Progenitor cell of endocrine pancreas (in vitro differentiated cells): ENCODE measurements around the gene PPP2R2B. TPM values are rescaled to one million over a fixed set of nuclear protein-coding genes. Genes with fewer than 3 reads are reported as not detected.

Source experiments
- DNase-seq: peaks from one replicate; pipeline ENCODE4 v3.0.0; 2021; ENCODE audit warnings: low spot score; ENCODE audit not compliant: unreplicated experiment
- H3K27ac Mint-ChIP-seq: 2 replicates; pipeline ENCODE4 v1.8.0; 2021; ENCODE audit warnings: mild to moderate bottlenecking, moderate library complexity, mixed read lengths
- H3K27me3 Mint-ChIP-seq: 2 replicates; pipeline ENCODE4 v1.8.0; 2021; ENCODE audit warnings: mixed read lengths
- H3K36me3 Mint-ChIP-seq: 2 replicates; pipeline ENCODE4 v1.8.0; 2022; ENCODE audit warnings: mixed read lengths; ENCODE audit not compliant: insufficient read depth
- H3K4me1 Mint-ChIP-seq: 2 replicates; pipeline ENCODE4 v1.8.0; 2021; ENCODE audit warnings: low read depth, mixed read lengths
- H3K4me3 Mint-ChIP-seq: 2 replicates; pipeline ENCODE4 v1.8.0; 2021; ENCODE audit warnings: low read depth, mild to moderate bottlenecking, moderate library complexity, mixed read lengths
- H3K9me3 Mint-ChIP-seq: 2 replicates; pipeline ENCODE4 v1.8.0; 2021; ENCODE audit warnings: low read depth, mixed read lengths
- total RNA-seq: library from RNA; stranded (reverse); gene quantifications from 2 replicates; pipeline ENCODE4 v1.2.1, GENCODE V29; 2021
- TF ChIP-seq, protein P1 (sequence below): fragments of 200-600 bp; sonication (generic); IDR thresholded peaks from one replicate; pipeline ENCODE4 v1.5.0; 2021; ENCODE audit warnings: antibody characterized with exemption, mild to moderate bottlenecking; ENCODE audit not compliant: unreplicated experiment

Gene PPP2R2B
- total RNA-seq, 1 donor from 2014 or later = 1.8 TPM

DNA sequence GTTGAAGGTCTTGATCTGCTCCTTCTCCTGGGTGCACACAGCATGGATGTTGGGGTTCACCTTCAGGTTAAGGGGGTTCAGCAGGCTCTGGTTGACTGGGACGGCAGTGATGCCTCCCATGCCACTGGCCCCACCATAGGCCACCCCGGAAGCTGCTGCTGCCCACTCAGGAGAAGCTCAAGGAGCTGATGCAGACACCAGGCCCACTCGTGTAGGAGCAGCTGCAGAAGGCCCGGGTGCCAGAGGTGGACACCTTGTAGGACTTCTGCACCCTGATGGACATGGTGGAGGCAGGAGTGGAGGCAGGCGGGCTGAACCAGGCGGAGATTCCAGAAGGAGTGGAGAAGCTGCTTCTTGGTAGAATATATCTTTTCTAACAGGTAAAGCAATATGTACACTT lies 171.2 kb downstream of the PPP2R2B start:
- Mint-ChIP-seq H3K27ac (no peak overlapping the region), H3K27me3 (no peaks in the 10 kb centered on the region), H3K4me3 (no peak overlapping the region), H3K36me3 (no peaks in the 10 kb centered on the region), H3K9me3 (no peaks in the 10 kb centered on the region), H3K4me1 (peaks cover 5% of the 10 kb centered on the region)
- TF ChIP-seq, protein P1, sequence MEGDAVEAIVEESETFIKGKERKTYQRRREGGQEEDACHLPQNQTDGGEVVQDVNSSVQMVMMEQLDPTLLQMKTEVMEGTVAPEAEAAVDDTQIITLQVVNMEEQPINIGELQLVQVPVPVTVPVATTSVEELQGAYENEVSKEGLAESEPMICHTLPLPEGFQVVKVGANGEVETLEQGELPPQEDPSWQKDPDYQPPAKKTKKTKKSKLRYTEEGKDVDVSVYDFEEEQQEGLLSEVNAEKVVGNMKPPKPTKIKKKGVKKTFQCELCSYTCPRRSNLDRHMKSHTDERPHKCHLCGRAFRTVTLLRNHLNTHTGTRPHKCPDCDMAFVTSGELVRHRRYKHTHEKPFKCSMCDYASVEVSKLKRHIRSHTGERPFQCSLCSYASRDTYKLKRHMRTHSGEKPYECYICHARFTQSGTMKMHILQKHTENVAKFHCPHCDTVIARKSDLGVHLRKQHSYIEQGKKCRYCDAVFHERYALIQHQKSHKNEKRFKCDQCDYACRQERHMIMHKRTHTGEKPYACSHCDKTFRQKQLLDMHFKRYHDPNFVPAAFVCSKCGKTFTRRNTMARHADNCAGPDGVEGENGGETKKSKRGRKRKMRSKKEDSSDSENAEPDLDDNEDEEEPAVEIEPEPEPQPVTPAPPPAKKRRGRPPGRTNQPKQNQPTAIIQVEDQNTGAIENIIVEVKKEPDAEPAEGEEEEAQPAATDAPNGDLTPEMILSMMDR = no peak
- no peak for DNase-seq

DNA sequence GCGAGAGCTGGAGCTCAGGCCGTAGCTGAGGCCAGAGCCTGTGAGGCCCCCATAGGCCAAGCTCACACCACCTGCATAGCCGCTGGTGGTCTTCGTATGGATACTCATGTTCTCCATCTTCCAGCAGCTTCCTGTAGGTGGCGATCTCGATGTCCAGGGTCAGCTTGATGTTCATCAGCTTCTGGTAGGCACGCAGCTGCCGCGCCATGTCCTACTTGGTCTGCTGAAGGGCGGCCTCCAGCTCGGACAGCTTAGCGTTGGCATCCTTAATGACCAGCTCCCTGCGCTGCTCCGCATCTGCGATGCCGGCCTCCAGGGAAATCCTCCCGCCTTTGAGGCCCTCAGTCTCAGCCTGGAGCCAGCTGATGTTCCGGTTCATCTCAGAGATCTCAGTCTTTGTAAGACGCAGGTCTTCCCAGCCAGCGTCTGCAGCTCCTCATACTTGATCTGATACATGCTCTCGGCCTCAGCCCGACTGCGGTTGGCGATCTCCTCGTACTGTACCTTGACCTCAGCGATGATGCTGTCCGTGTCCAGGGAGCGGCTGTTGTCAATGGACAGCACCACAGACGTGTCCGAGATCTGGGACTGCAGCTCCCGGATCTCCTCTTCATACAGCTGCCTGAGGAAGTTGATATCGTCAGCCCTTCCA lies 172.1 kb downstream of the PPP2R2B start:
- TF ChIP-seq, protein P1 = no peak
- peak overlapping the region; percentile 4 for H3K27ac Mint-ChIP-seq
- no peaks in the 10 kb centered on the region for H3K9me3 Mint-ChIP-seq
- no peak for DNase-seq
- no peak overlapping the region for H3K4me3 Mint-ChIP-seq
- peaks cover 5% of the 10 kb centered on the region for H3K4me1 Mint-ChIP-seq
- no peaks in the 10 kb centered on the region for H3K36me3 Mint-ChIP-seq
- peaks cover 2% of the 10 kb centered on the region for H3K27me3 Mint-ChIP-seq

DNA sequence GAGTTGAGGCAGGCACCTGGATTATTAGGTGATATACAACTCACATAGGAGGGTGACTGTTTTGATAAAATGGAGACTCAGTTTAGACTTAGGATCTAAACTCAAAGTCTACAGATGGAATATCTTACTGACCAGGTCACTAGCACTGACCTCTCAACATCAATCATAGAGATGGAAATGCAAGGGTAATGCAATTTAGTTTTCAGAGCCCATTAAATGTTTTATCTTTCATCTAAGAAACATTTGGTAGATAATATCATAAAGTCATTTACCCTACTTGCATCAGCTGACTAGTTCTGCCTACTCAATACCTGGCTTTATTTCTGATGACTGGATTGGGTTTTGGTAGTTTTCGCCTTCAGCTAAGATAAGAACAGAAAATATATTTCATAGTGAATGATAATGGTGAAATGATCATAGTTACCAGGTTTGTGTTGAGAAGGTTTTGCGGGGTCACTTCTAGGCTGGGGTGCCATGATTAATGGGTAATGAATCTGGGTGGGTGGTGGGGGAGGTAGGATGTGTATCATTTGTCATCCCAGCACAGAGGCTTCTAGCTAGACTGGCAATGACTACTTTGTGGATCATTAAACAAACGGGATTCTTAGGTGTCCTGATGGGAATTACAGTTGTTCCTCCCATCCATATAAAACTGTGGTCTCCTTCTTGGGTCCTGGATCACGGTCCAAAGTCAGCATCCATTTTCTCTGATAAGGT lies 173.4 kb downstream of the PPP2R2B start:
- Mint-ChIP-seq H3K27ac (no peak overlapping the region), H3K36me3 (no peaks in the 10 kb centered on the region), H3K4me3 (no peak overlapping the region), H3K4me1 (peaks cover 8% of the 10 kb centered on the region), H3K9me3 (no peaks in the 10 kb centered on the region), H3K27me3 (peaks cover 13% of the 10 kb centered on the region)
- TF ChIP-seq, protein P1 = no peak
- DNase-seq = no peak

DNA sequence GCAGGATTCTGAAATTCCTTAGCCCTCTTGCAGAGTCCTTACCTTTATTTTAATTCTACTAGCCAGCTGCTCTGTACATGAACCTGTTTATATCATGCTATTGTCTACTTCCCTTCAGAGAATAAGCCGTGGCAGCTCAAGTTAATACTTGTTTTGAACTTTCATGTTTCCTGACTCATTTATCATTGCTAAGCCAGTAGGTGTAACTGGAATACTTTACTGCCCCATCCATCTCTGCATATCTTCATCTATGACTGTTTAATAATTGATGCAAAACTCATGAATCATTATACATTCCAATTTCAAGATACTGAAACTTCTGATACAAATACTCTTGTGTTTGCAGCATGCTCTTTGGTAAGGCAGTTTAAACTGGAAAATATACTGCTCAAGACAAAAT lies 174.7 kb downstream of the PPP2R2B start:
- H3K27ac Mint-ChIP-seq = no peak overlapping the region
- TF ChIP-seq, protein P1 = no peak
- H3K36me3 Mint-ChIP-seq = no peaks in the 10 kb centered on the region
- peaks cover 8% of the 10 kb centered on the region for H3K4me1 Mint-ChIP-seq
- peaks cover 13% of the 10 kb centered on the region for H3K27me3 Mint-ChIP-seq
- no peak for DNase-seq
- H3K4me3 Mint-ChIP-seq = no peak overlapping the region
- no peaks in the 10 kb centered on the region for H3K9me3 Mint-ChIP-seq

- DNase-seq = no peak
- Mint-ChIP-seq H3K27ac (no peak overlapping the region), H3K4me3 (no peak overlapping the region), H3K9me3 (no peaks in the 10 kb centered on the region), H3K4me1 (peaks cover 8% of the 10 kb centered on the region), H3K36me3 (no peaks in the 10 kb centered on the region), H3K27me3 (peaks cover 17% of the 10 kb centered on the region)
- TF ChIP-seq, protein P1 = no peak
These were observed 175.1 kb downstream of the PPP2R2B start for GRCh38 chr5:146703499-146703898.
